Fibroblast of the aortic adventitia (primary cell): ENCODE data around the gene WDTC1. TPM values are rescaled to one million over a fixed set of nuclear protein-coding genes. Genes with fewer than 3 reads are reported as not detected.

ENCODE experiments used
- DNase-seq: peaks from one replicate; pipeline ENCODE4 v3.0.0-alpha.2; 2010; ENCODE audit warnings: low read depth
- H3K4me3 ChIP-seq: 2 replicates; pipeline ENCODE4 v1.5.1; 2011; ENCODE audit warnings: low read depth, mild to moderate bottlenecking, control low read depth, low read length, moderate library complexity
- CTCF ChIP-seq: IDR thresholded peaks from 2 replicates; pipeline ENCODE4 v1.5.1; 2011; ENCODE audit warnings: mild to moderate bottlenecking, low read length, control low read depth, inconsistent platforms; ENCODE audit not compliant: insufficient read depth
- total RNA-seq: library from RNA; depleted of rRNA; stranded (reverse); fragments of >200 nt; gene quantifications from 2 replicates; pipeline ENCODE4 v1.2.3, GENCODE V29; 2012; ENCODE audit warnings: low replicate concordance

Gene WDTC1
- total RNA-seq, 1 donor = 24.7 TPM

GRCh38 chr1:27253596-27253995, 19.2 kb downstream of the WDTC1 start:
- H3K4me3 ChIP-seq = no peak overlapping the region
- no peak for DNase-seq
- no peak for TF ChIP-seq CTCF

GRCh38 chr1:27255136-27255535, 20.7 kb downstream of the WDTC1 start:
- no peak for TF ChIP-seq CTCF
- no peak overlapping the region for H3K4me3 ChIP-seq
- no peak for DNase-seq

- H3K4me3 ChIP-seq = no peak overlapping the region
- TF ChIP-seq CTCF = no peak
- peak; percentile 22 for DNase-seq
These were observed 22.7 kb downstream of the WDTC1 start for GRCh38 chr1:27257155-27257554.

- no peak for DNase-seq
- no peak for TF ChIP-seq CTCF
- no peak overlapping the region for H3K4me3 ChIP-seq
These were observed 24.2 kb downstream of the WDTC1 start for GRCh38 chr1:27258598-27258997.

- DNase-seq = no peak
- TF ChIP-seq CTCF = no peak
- no peak overlapping the region for H3K4me3 ChIP-seq
These were observed 32.7 kb downstream of the WDTC1 start for GRCh38 chr1:27267153-27267552.

GRCh38 chr1:27269276-27269675, 34.8 kb downstream of the WDTC1 start:
- TF ChIP-seq CTCF = no peak
- DNase-seq = no peak

GRCh38 chr1:27274204-27274603, 39.8 kb downstream of the WDTC1 start:
- DNase-seq = no peak
- TF ChIP-seq CTCF = no peak

More at GRCh38 chr1:27269276-27269675, 34.8 kb downstream of the WDTC1 start:
- H3K4me3 ChIP-seq = no peak overlapping the region

More at GRCh38 chr1:27274204-27274603, 39.8 kb downstream of the WDTC1 start:
- no peak overlapping the region for H3K4me3 ChIP-seq
